Endometrium (tissue), 2 donors: ENCODE results near the gene SELENOV.

ENCODE experiments used
- FAIRE-seq: peaks from 2 replicates; lab custom pipeline; 2012; peaks lifted over from hg19 to GRCh38; lab: Jason Lieb, UNC
- donor health status: control.
- donor health status: control.

The SELENOV gene

DNA sequence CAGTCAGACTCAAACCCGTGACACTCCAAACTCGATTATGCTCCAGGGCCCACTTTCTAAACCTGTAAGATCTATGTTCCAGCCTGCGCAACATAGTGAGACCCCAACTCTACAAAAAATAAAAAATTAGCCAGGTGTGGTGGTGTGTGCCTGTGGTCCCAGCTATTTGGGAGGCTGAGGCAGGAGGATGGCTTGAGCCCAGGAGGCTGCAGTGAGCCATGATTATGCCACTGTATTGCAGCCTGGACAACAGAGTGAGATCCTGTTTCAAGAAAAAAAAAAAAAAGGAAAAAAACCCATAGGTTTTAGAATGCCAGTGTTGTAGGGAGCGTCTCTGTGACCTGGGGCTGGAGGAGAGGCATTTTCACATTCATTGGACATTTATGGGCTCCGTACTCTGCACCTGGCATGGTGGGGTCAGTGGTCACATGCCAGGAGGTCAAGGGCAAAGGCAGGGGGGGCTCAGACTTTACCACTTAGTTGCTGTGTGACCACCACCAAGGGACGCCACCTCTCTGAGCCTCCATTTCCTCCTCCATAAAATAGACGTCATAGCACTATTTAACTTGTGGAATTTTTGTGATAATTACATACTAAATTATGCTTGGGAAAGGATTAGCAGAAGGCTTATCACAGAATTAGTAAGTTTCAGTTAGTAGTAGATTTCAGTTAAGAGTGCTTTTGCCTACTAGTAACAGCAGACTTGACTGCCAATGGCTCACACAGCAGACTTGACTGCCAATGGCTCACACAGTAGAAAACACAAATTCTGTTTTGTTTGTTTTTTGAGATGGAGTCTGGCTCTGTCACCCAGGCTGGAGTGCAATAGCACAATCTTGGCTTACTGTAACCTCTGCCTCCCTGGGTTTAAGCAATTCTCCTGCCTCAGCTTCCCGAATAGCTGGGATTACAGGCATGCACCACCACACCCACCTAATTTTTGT is 5.9 kb downstream of the SELENOV start:
- FAIRE-seq: no peak

DNA sequence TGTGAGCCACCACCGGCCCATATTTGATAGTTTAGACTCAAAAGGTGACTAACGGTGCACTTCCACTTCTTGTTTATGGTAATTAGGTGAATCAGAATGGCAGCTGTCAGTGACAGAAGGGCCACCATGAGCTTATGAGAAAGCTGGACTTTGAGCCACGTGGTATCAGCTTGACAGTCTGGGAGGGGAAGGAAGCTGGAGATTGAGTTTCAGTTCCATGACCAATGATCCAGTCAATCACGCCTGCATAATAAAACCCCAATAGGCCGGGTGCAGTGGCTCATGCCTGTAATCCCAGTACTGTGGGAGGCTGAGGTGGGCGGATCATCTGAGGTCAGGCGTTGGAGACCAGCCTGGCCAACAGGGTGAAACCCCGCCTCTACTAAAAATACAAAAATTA is 9.6 kb downstream of the SELENOV start:
- no peak for FAIRE-seq

GRCh38 chr19:39525205-39525604 is 10.3 kb downstream of the SELENOV start:
- FAIRE-seq: no peak

DNA sequence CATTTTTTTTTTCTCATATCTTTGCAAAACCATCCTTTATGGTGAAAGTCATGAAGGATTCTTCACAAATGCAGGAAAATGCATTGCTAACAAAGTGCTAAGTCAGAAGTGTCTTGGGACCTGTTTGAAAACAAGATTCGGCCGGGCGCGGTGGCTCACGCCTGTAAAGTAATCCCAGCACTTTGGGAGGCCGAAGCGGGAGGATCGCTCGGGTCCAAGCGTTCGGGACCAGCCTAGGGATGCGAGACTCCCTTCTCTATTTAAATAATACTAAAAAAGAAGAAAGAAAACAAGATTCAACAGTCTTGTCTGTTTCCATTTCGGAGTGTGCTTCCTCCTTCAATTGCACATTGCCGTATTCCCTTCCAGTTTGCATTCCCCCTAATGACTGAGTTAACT is 16.9 kb downstream of the SELENOV start:
- no peak for FAIRE-seq

DNA sequence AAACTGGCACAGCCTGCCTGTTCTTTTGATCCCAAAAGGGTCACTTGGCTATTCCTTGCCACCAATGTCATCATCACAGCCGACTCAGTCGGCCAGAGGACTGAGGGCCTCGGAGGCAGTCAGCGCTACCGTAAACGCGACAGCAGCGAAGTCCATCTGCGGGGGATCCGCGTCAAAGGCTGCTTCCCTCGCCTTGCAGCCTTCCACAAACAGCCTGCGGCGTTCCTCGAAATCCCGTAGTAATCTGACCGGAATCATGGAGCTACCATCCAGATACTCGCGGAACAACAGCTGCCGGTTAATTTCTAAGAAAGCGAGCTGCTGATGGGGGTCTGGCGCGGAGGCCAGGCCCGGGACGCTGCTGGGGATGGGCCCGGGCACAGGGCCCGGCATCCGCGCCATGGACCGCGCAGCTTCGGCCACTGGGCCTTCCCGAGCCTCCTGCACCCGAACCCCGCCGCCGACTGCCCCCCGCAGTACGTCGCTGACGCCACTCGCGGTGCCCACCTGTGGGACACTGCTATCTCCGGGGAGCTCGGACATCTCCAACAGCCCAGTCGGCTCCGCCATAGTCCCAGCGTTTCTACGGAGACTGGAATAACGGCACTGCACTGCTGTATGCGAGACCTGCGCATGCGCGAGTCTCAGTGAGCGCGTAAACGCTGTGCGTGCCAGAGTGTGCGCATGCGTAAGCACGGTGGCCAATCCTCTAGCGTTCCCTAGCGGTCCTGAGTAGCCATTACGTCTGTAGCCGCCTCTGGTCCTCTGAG is 17.5 kb downstream of the SELENOV start, which contains the start of gene EID2B:
EID2B (minus strand) TSS at position 620 of the 770 bp plus-strand sequence; CDS start at position 570, 50 bp downstream.
- no peak for FAIRE-seq

- no peak for FAIRE-seq
Measured at GRCh38 chr19:39533003-39533512, 18.1 kb downstream of the SELENOV start.

- no peak for FAIRE-seq
Measured at GRCh38 chr19:39533791-39534190, 18.9 kb downstream of the SELENOV start.

- FAIRE-seq: no peak
Measured at GRCh38 chr19:39539165-39539517, 24.2 kb downstream of the SELENOV start.

- peak; percentile 90 for FAIRE-seq
Measured at GRCh38 chr19:39539518-39540332, 24.8 kb downstream of the SELENOV start, which contains the start of gene EID2. Gene EID2, minus strand, starts transcription at chr19:39540161. Its CDS starts 82 bp downstream, at chr19:39540079.

DNA sequence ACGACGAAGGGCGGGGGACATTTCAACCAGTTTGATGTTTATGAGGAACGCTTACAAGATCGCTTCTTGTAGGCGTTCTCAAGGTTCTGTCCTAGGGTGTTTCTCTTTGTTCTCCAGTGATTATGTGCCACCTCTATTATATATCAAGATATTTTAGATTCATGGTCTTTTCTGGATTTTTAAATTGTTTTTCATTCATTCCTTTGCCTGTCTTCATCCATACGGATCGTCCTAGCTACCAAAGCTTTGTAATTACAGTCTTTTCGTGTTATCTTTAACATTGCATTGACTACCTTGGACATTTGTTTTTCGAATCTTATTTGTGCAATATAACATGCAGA is 25.4 kb downstream of the SELENOV start:
- no peak for FAIRE-seq

- FAIRE-seq: no peak
Measured at GRCh38 chr19:39542206-39542605, 27.3 kb downstream of the SELENOV start.

DNA sequence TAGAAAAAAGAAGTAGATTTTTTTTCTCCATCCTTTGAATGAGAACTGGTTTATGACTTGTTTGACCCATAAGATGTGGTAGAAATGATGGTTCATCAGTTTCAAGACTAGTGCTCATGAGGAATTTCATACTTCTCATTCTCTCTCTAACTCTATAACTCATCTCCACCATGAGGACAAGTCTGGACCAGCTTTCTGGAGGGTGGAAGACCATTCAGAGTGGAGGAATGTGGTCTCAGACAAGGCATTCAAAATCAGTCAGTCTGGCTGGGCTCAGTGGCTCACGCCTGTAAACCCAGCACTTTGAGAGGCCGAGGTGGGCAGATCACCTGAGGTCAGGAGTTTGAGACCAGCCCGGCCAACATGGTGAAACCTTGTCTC is 28.5 kb downstream of the SELENOV start:
- FAIRE-seq: no peak

- no peak for FAIRE-seq
Measured at GRCh38 chr19:39544226-39544903, 29.4 kb downstream of the SELENOV start.

DNA sequence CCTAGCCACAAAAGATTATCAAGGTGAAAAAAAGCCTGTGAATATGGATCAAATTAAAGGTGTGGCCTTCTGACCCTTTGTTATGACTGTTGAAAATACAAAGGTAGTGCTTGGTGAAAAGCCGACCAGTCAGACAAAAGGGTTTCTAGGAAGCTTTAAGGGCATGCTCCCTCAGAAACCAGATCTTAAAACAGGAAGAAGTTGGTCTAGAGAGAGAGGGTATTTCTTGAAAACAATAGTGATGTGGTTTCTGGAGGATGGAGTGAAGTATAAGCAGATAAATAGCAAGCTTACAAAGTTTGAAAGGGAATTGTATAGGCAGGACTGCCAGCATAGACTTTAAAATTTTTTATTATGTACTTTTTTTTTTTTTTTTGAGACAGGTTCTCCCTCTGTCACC is 30.0 kb downstream of the SELENOV start:
- FAIRE-seq: no peak

- FAIRE-seq: no peak
Measured at GRCh38 chr19:39546599-39546998, 31.7 kb downstream of the SELENOV start.

GRCh38 chr19:39550197-39550596 is 35.3 kb downstream of the SELENOV start:
- no peak for FAIRE-seq

DNA sequence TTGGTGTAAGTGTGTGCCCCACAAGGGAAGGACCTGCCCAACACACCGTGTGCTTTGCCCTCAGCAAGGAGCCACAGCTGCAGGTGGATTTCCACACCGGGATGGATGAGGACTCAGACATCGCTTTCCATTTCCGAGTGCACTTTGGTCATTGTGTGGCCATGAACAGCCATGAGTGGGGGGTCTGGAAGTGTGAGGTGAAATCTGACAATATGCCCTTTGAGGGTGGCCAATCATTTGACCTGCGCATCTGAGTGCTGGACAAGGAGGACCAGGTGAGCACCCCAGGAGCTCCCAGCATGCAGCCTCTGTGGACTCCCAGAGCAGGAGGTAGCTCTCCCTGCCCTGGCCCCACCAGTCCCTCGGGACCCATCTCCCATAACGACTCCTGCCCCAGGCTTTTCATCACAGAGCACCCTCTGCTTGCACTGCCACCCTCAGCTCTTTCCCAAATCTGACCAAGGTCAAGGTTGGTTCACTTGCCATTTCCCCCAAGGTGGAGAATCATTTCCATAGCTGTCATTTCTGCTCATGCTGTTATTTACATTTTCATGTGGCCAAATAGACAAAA is 38.2 kb downstream of the SELENOV start:
- FAIRE-seq: no peak

GRCh38 chr19:39554701-39555311 is 39.9 kb downstream of the SELENOV start:
- no peak for FAIRE-seq

- FAIRE-seq: no peak
Measured at GRCh38 chr19:39555883-39556282, 40.9 kb downstream of the SELENOV start.

DNA sequence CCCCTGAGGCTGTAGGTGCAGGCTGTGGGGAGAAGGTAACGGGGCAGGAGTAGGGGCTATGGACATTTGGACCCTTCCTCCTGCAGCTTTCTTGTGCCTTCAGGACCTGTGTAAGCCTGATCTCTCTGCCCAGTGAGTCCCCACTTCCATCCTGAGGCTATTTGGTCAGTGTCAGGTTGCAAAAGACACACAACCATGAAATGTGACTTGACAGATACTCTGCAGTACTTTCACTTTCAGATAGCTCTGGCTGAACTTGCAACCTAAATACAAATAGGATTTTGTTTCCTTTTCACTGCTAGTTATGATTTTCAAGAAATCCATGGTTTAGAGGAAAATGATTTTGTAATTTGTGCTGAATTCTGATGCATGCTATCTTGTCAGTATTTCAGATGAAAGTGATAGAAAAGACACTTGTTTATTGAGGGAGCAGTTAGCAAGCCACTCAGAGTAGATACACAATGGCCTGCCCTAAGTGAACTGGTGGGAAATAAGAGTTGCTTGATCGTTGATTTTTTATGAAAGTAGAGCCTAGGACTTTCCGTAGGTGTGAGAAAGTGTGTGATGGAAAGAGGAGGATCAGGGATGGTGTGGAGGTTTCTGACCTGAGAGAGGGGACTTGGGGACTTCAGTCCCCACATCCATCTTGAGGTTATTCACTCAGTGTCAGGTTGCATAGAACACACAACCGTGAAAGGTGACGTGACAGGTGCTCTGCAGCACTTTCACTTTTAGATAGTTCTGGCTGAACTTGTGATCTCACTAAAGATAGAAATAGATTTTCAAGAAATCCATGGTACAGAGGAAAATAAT is 43.1 kb downstream of the SELENOV start:
- no peak for FAIRE-seq
